DOHH2 (cell line): ENCODE data around the gene PPP3CA.

Source experiments
- H3F3A ChIP-seq: fragments of 200-600 bp; sonication (generic), shearing (Covaris generic); 2 replicates; pipeline ENCODE4 v1.6.0; 2016; ENCODE audit warnings: antibody characterized with exemption, mild to moderate bottlenecking; ENCODE audit not compliant: control insufficient read depth, insufficient read depth
- H3K27ac ChIP-seq: fragments of 200-600 bp; sonication (generic); 2 replicates; pipeline ENCODE4 v1.5.1; 2014; ENCODE audit warnings: low read depth, mild to moderate bottlenecking, low read length, moderate library complexity
- H3K27me3 ChIP-seq: fragments of 200-600 bp; sonication (generic); 2 replicates; pipeline ENCODE4 v1.6.1; 2014; ENCODE audit warnings: mild to moderate bottlenecking, low read length, mixed read lengths; ENCODE audit not compliant: control insufficient read depth
- H3K36me3 ChIP-seq: fragments of 200-600 bp; sonication (generic); 2 replicates; pipeline ENCODE4 v1.6.1; 2014; ENCODE audit warnings: mild to moderate bottlenecking, low read length, moderate library complexity, mixed read lengths; ENCODE audit not compliant: control insufficient read depth
- H3K4me1 ChIP-seq: fragments of 200-600 bp; sonication (generic); 2 replicates; pipeline ENCODE4 v1.6.1; 2014; ENCODE audit warnings: mild to moderate bottlenecking, low read length, mixed read lengths; ENCODE audit not compliant: control insufficient read depth
- H3K4me2 ChIP-seq: fragments of 200-600 bp; sonication (generic); 2 replicates; pipeline ENCODE4 v1.6.0; 2014; ENCODE audit warnings: mild to moderate bottlenecking, low read length, moderate library complexity
- H3K4me3 ChIP-seq: fragments of 200-600 bp; sonication (generic); 2 replicates; pipeline ENCODE4 v1.5.1; 2014; ENCODE audit warnings: mild to moderate bottlenecking, low read length, mixed read lengths
- H3K79me2 ChIP-seq: fragments of 200-600 bp; sonication (generic); 2 replicates; pipeline ENCODE4 v1.6.1; 2014; ENCODE audit warnings: mild to moderate bottlenecking, low read length, mixed read lengths; ENCODE audit not compliant: control insufficient read depth
- H3K9me2 ChIP-seq: fragments of 200-600 bp; sonication (generic); replicated peaks from 2 replicates; pipeline ENCODE4 v1.6.1; 2014; ENCODE audit warnings: mild to moderate bottlenecking, low read length, mixed read lengths; ENCODE audit not compliant: control insufficient read depth
- H3K9me3 ChIP-seq: fragments of 200-600 bp; sonication (generic); 2 replicates; pipeline ENCODE4 v1.6.1; 2014; ENCODE audit warnings: antibody characterized with exemption, low read length, mixed read lengths; ENCODE audit not compliant: control insufficient read depth, insufficient read depth
- H4K20me1 ChIP-seq: fragments of 200-600 bp; sonication (generic); 2 replicates; pipeline ENCODE4 v1.6.0; 2014; ENCODE audit warnings: low read depth, mild to moderate bottlenecking, antibody characterized with exemption, low read length, moderate library complexity; ENCODE audit not compliant: control insufficient read depth, insufficient read depth
- CTCF ChIP-seq: fragments of 200-600 bp; sonication (generic); IDR thresholded peaks from one replicate; pipeline ENCODE4 v1.5.1; 2014; ENCODE audit warnings: antibody characterized with exemption, mild to moderate bottlenecking, low read depth, low read length; ENCODE audit not compliant: poor library complexity, severe bottlenecking
- EZH2phosphoT487 ChIP-seq: fragments of 200-600 bp; sonication (generic); IDR thresholded peaks from 2 replicates; pipeline ENCODE4 v1.6.1; 2017; ENCODE audit warnings: borderline replicate concordance, mild to moderate bottlenecking, antibody characterized with exemption, low read length, moderate library complexity, mixed read lengths

The PPP3CA gene

DNA sequence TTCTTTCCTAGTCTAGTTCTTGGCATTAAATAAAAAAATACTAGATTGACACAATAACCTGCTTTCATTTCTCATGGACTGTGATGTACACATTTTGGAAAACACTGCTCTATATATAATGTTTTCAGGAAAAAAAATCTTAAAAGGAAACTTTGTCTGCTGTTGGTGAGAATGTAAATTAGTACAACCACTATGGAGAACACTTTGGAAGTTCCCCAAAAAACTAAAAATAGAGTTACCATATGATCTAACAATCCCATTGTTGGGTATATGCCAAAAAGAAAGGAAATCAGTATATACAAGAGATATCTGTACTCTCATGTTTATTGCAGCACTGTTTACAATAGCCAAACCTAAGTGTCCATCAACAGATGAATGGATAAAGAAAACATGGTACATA lies 202.3 kb downstream of the PPP3CA start:
- Histone ChIP-seq H3K36me3 (no peaks in the 10 kb centered on the region), H3F3A (no peaks in the 10 kb centered on the region), H4K20me1 (no peaks in the 10 kb centered on the region), H3K4me1 (peaks cover 30% of the 10 kb centered on the region), H3K79me2 (no peaks in the 10 kb centered on the region), H3K9me3 (no peaks in the 10 kb centered on the region), H3K27me3 (no peaks in the 10 kb centered on the region), H3K9me2 (no peaks in the 10 kb centered on the region), H3K4me2 (no peak overlapping the region), H3K27ac (no peak overlapping the region), H3K4me3 (no peak overlapping the region)
- TF ChIP-seq EZH2phosphoT487, result no peak
- no peak for TF ChIP-seq CTCF

GRCh38 chr4:101142259-101142658 lies 205.1 kb downstream of the PPP3CA start:
- Histone ChIP-seq H3K4me3 (peak overlapping the region; percentile 24; the same call in 1 of the 2 replicates), H3K36me3 (no peaks in the 10 kb centered on the region), H3K4me2 (peak overlapping the region; percentile 45), H3K27ac (no peak overlapping the region), H3K27me3 (no peaks in the 10 kb centered on the region), H4K20me1 (no peaks in the 10 kb centered on the region), H3F3A (0 out of 2 replicates have a peak, but pooled peaks cover 2% of the 10 kb centered on the region), H3K9me2 (no peaks in the 10 kb centered on the region), H3K4me1 (peaks cover 44% of the 10 kb centered on the region), H3K79me2 (0 out of 2 replicates have a peak, but pooled peaks cover 2% of the 10 kb centered on the region), H3K9me3 (no peaks in the 10 kb centered on the region)
- TF ChIP-seq EZH2phosphoT487 (no peak), CTCF (no peak)

- no peaks in the 10 kb centered on the region for H3K9me3 ChIP-seq
- no peaks in the 10 kb centered on the region for H3K36me3 ChIP-seq
- 0 out of 2 replicates have a peak, but pooled peaks cover 4% of the 10 kb centered on the region for H3K79me2 ChIP-seq
- H3K27me3 ChIP-seq, result no peaks in the 10 kb centered on the region
- H3K27ac ChIP-seq, result no peak overlapping the region; the same call in 1 of the 2 replicates
- TF ChIP-seq CTCF, result no peak
- TF ChIP-seq EZH2phosphoT487, result no peak
- H3K9me2 ChIP-seq, result no peaks in the 10 kb centered on the region
- H3K4me3 ChIP-seq, result peak overlapping the region; percentile 24; the same call in 1 of the 2 replicates
- 0 out of 2 replicates have a peak, but pooled peaks cover 2% of the 10 kb centered on the region for H3F3A ChIP-seq
- H4K20me1 ChIP-seq, result no peaks in the 10 kb centered on the region
- peaks cover 48% of the 10 kb centered on the region for H3K4me1 ChIP-seq
- H3K4me2 ChIP-seq, result peak overlapping the region; percentile 45
Observed at GRCh38 chr4:101141855-101142254, 205.5 kb downstream of the PPP3CA start.
